MM.1S (cell line): ENCODE measurements around the gene POLR1B.

Experiments
- CTCF ChIP-seq: fragments of 300-600 bp; sonication (generic); IDR thresholded peaks from 2 replicates; pipeline ENCODE4 v1.5.1; 2016; ENCODE audit warnings: antibody characterized with exemption, low read length, mixed read lengths
- EZH2 ChIP-seq: fragments of 300-600 bp; sonication (generic); optimal IDR thresholded peaks from 2 replicates; pipeline ENCODE3; 2017; ENCODE audit warnings: low read depth, mild to moderate bottlenecking, antibody characterized with exemption, low read length, mixed read lengths

DNA sequence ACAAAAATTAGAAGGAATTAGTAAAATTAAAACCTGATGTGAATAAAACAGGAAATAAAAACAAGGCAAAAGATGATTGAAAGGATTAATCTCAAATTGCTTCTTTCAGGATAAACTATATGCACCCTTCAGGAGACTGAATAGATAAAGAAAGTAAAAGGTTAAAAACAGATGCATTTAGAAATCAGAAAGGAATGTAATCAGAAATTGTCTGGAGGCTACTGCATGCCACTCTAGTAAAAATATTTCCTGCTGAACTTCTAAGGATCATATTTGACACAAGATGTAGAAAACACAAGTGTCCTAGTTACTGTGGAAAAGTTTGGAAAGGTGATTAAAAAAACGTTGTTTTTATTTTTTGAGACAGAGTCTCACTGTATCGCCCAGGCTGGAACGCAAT lies 58.4 kb downstream of the POLR1B start:
- TF ChIP-seq CTCF, result no peak
- no peak for TF ChIP-seq EZH2
